Osteocyte (in vitro differentiated cells): Measurements from ENCODE around the gene SRP72. TPM values are rescaled to one million over a fixed set of nuclear protein-coding genes. Genes with fewer than 3 reads are reported as not detected.

Source experiments
- DNase-seq: peaks from one replicate; pipeline ENCODE4 v3.0.0; 2021; ENCODE audit warnings: mixed read lengths; ENCODE audit not compliant: unreplicated experiment; ENCODE audit errors: extremely low spot score
- H3K27ac Mint-ChIP-seq: one replicate; pipeline ENCODE4 v1.8.0; 2021; ENCODE audit warnings: mild to moderate bottlenecking, mixed read lengths; ENCODE audit not compliant: unreplicated experiment
- H3K27me3 Mint-ChIP-seq: one replicate; pipeline ENCODE4 v1.8.0; 2021; ENCODE audit warnings: mixed read lengths; ENCODE audit not compliant: unreplicated experiment
- H3K36me3 Mint-ChIP-seq: one replicate; pipeline ENCODE4 v1.8.0; 2021; ENCODE audit warnings: mixed read lengths; ENCODE audit not compliant: unreplicated experiment
- H3K4me1 Mint-ChIP-seq: one replicate; pipeline ENCODE4 v1.8.0; 2021; ENCODE audit warnings: mixed read lengths; ENCODE audit not compliant: unreplicated experiment
- H3K4me3 Mint-ChIP-seq: one replicate; pipeline ENCODE4 v1.8.0; 2021; ENCODE audit warnings: mild to moderate bottlenecking, moderate library complexity, mixed read lengths; ENCODE audit not compliant: unreplicated experiment
- H3K9me3 Mint-ChIP-seq: one replicate; pipeline ENCODE4 v1.8.0; 2021; ENCODE audit warnings: mixed read lengths; ENCODE audit not compliant: unreplicated experiment
- total RNA-seq: library from RNA; stranded (reverse); gene quantifications from 2 replicates; pipeline ENCODE4 v1.2.1, GENCODE V29; 2021
- TF ChIP-seq, protein P1 (sequence below): fragments of 200-600 bp; sonication (generic); IDR thresholded peaks from 2 replicates; pipeline ENCODE4 v1.5.0; 2021; ENCODE audit warnings: antibody characterized with exemption, mild to moderate bottlenecking, moderate library complexity

Gene SRP72
- total RNA-seq, 1 donor from 2014 or later, result 124 TPM

DNA sequence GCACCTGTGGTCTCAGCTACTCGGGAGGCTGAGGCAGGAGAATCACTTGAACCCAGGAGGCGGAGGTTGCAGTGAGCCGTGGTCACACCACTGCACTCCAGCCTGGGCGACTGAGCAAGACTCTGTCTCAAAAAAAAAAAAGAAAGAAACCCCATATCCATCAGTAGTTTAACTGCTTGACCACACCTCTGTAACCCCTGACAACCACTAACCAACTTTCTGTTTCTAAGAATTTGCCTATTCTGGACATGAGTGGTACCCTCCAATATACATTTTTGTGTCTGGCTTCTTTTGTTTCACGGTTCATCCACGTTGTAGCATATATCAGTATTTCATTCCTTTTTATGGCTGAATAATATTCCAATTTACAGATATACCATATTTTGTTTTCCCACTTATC, 41.1 kb upstream of the SRP72 start:
- Mint-ChIP-seq H3K27me3 (no peaks in the 10 kb centered on the region), H3K9me3 (peaks cover 4% of the 10 kb centered on the region), H3K36me3 (peaks cover 3% of the 10 kb centered on the region), H3K4me1 (no peaks in the 10 kb centered on the region), H3K4me3 (no peak overlapping the region), H3K27ac (no peak overlapping the region)
- DNase-seq, result no peak
- TF ChIP-seq, protein P1, sequence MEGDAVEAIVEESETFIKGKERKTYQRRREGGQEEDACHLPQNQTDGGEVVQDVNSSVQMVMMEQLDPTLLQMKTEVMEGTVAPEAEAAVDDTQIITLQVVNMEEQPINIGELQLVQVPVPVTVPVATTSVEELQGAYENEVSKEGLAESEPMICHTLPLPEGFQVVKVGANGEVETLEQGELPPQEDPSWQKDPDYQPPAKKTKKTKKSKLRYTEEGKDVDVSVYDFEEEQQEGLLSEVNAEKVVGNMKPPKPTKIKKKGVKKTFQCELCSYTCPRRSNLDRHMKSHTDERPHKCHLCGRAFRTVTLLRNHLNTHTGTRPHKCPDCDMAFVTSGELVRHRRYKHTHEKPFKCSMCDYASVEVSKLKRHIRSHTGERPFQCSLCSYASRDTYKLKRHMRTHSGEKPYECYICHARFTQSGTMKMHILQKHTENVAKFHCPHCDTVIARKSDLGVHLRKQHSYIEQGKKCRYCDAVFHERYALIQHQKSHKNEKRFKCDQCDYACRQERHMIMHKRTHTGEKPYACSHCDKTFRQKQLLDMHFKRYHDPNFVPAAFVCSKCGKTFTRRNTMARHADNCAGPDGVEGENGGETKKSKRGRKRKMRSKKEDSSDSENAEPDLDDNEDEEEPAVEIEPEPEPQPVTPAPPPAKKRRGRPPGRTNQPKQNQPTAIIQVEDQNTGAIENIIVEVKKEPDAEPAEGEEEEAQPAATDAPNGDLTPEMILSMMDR, result no peak

DNA sequence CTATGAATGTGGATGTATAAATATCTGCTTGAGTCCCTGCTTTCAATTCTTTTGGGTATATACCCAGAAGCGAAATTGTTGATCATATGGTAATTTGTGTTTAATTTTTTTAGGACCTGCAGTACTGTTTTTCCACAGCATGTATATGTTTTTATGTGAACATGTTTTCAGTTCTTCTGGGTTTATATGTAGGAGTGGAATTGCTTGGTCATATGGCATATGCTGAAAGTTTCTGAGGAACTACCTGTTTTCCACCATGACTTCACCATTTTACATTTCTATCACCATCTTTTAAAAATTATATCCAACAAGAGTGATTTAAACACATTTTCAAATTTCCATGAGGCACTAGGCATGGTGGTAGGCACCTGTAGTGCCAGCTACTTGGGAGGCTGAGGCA, 40.2 kb upstream of the SRP72 start:
- peaks cover 5% of the 10 kb centered on the region for H3K36me3 Mint-ChIP-seq
- no peaks in the 10 kb centered on the region for H3K27me3 Mint-ChIP-seq
- TF ChIP-seq, protein P1, result no peak
- no peaks in the 10 kb centered on the region for H3K4me1 Mint-ChIP-seq
- peaks cover 4% of the 10 kb centered on the region for H3K9me3 Mint-ChIP-seq
- no peak for DNase-seq
- H3K27ac Mint-ChIP-seq, result no peak overlapping the region
- no peak overlapping the region for H3K4me3 Mint-ChIP-seq

DNA sequence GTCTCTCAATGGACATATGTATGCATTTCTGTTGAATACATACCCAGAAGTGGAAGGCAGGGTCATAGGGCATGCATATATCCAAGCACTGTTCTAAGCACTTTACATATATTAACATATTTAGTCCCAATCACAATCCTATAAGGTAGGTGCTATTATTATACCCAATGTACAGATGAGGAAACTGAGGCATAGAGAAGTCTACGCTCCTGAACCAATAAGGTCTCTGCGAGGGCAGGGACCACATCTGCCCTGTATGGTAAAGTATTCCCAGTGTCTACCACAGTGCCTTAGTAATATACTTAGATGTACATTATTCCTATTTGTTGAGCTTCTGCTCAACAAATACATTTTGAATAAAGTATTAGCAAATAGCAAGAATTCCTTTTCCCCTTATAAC, 37.2 kb upstream of the SRP72 start:
- TF ChIP-seq, protein P1, result no peak
- H3K27ac Mint-ChIP-seq, result no peak overlapping the region
- no peaks in the 10 kb centered on the region for H3K27me3 Mint-ChIP-seq
- DNase-seq, result no peak
- peaks cover 4% of the 10 kb centered on the region for H3K9me3 Mint-ChIP-seq
- peaks cover 5% of the 10 kb centered on the region for H3K36me3 Mint-ChIP-seq
- H3K4me1 Mint-ChIP-seq, result peaks cover 15% of the 10 kb centered on the region
- H3K4me3 Mint-ChIP-seq, result no peak overlapping the region

DNA sequence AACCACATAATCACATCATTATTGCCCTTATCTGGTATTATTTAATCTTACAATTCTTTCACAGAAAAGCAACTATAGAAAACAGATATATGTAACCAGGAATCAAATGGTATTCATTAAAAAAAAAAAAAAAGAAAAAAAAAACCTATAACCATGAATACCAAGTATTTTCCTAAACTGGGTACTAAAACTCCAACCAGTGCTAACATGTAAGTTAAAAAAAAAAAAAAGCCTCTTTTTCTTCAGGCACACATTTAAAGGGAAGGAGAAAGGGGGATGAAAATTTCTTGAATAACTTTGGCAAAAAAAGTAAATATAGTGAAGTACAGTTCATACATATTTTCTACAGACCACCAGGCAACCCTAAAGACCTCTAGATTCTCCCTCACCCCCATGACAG, 34.1 kb upstream of the SRP72 start:
- peak overlapping the region; percentile 92 for H3K27ac Mint-ChIP-seq
- peak overlapping the region; percentile 98 for H3K4me3 Mint-ChIP-seq
- no peaks in the 10 kb centered on the region for H3K9me3 Mint-ChIP-seq
- H3K4me1 Mint-ChIP-seq, result peaks cover 22% of the 10 kb centered on the region
- TF ChIP-seq, protein P1, result no peak
- peaks cover 3% of the 10 kb centered on the region for H3K36me3 Mint-ChIP-seq
- H3K27me3 Mint-ChIP-seq, result no peaks in the 10 kb centered on the region
- no peak for DNase-seq

DNA sequence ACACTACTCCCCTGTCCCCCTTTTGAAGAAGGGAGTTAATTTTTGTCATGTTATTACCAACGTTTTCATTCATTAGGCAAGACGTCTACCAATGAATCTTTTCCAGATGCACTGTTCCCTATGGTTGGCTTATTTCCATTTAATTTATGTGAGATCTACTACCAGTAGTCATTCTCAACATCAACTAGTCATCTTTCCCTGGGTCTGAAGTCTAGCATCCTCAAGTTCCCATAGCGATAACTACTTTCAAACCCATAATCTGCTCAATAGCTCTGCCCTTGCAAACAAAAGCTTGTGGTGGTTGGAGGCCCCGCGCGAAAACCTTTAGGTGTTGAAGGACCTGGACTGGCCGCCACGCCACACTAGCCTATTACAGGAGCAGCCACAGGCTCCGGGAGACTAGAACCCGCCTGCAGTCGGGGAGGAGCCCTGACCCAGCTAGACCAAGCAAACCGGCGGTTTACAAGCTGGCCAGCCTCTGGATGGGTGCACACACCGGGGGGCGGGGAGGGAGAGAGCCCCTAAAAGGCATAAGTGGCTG, 32.7 kb upstream of the SRP72 start:
- Mint-ChIP-seq H3K27ac (peak overlapping the region; percentile 92), H3K4me3 (peak overlapping the region; percentile 98), H3K4me1 (peaks cover 27% of the 10 kb centered on the region), H3K36me3 (peaks cover 6% of the 10 kb centered on the region), H3K9me3 (no peaks in the 10 kb centered on the region), H3K27me3 (no peaks in the 10 kb centered on the region)
- TF ChIP-seq, protein P1, result no peak
- peak; percentile 85 for DNase-seq
